ENCODE measurements around the gene METTL24. TPM values are rescaled to one million over a fixed set of nuclear protein-coding genes. Genes with fewer than 3 reads are reported as not detected.
"Not testable (repeated sequence)": the region's sequence is repeated elsewhere in the genome, so short reads cannot be mapped to it uniquely, and the experiment has no call there.

METTL24 gene
- total RNA-seq, 1 experiment from 2014 or later, result not detected

DNA sequence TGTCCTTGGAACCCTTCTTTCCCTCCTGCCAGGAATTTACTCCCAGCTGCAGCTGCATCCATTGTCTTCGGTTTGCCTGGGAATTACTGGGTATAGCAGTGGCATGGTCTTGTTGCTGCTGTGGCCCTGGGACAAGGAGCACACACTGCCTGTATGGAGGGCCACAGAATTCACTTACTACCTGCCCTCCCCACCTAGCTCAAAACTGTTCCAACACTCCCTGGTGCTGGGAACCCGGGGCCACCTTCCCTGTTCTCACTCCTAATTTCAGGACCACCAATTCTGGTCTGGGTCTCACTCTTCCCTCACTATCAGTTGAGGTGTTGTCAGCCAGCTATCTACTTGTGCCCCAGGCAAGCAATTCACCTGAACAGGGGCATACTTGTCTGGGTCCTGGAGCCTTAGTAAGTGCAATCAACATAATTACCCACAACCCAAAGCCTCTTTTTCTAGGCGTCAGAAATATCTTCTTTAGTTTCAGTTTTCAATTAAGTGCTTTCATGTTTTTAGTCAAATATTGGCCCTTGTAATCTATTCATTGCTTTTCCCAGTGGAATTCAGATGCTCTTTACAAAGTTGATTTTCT lies 47.2 kb downstream of the METTL24 start:
- Histone ChIP-seq H3K27me3 (ENCODE audit: insufficient read depth, low read depth) (peaks cover 13% of the 10 kb centered on the region; the same call in 1 of the 2 replicates), H3K27ac (no peak overlapping the region), H3K4me2 (no peak overlapping the region), H3K9me3 (ENCODE audit: insufficient read depth, low read depth) (no peaks in the 10 kb centered on the region; the same call in 1 of the 2 replicates), H3K79me2 (ENCODE audit: low read depth) (no peaks in the 10 kb centered on the region), H3F3A (ENCODE audit: insufficient read depth, low read depth) (no peaks in the 10 kb centered on the region), H2AFZ (no peak overlapping the region), H3K9me2 (ENCODE audit: insufficient read depth) (no peaks in the 10 kb centered on the region), H3K4me1 (replicated peaks; ENCODE audit: insufficient read depth) (no peaks in the 10 kb centered on the region), H4K20me1 (ENCODE audit: insufficient read depth) (no peaks in the 10 kb centered on the region), H3K36me3 (ENCODE audit: low read depth) (no peaks in the 10 kb centered on the region), H3K4me3 (no peak overlapping the region)
- DNase-seq, result no peak
- POLR2A ChIA-PET (ENCODE audit: unreplicated experiment), result no interaction called here
- TF ChIP-seq, protein P1, sequence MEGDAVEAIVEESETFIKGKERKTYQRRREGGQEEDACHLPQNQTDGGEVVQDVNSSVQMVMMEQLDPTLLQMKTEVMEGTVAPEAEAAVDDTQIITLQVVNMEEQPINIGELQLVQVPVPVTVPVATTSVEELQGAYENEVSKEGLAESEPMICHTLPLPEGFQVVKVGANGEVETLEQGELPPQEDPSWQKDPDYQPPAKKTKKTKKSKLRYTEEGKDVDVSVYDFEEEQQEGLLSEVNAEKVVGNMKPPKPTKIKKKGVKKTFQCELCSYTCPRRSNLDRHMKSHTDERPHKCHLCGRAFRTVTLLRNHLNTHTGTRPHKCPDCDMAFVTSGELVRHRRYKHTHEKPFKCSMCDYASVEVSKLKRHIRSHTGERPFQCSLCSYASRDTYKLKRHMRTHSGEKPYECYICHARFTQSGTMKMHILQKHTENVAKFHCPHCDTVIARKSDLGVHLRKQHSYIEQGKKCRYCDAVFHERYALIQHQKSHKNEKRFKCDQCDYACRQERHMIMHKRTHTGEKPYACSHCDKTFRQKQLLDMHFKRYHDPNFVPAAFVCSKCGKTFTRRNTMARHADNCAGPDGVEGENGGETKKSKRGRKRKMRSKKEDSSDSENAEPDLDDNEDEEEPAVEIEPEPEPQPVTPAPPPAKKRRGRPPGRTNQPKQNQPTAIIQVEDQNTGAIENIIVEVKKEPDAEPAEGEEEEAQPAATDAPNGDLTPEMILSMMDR (conservative IDR thresholded peaks at IDR 0.05), result no peak
- no peak for TF ChIP-seq EZH2 (IDR thresholded peaks at IDR 0.05; ENCODE audit: low read depth)
- CTCF ChIA-PET, result no interaction called here
- no TSS peak for BruUV-seq (replicated peaks)
- intact Hi-C loops (cut with micrococcal nuclease; ENCODE audit: unreplicated experiment), result no loop called here

DNA sequence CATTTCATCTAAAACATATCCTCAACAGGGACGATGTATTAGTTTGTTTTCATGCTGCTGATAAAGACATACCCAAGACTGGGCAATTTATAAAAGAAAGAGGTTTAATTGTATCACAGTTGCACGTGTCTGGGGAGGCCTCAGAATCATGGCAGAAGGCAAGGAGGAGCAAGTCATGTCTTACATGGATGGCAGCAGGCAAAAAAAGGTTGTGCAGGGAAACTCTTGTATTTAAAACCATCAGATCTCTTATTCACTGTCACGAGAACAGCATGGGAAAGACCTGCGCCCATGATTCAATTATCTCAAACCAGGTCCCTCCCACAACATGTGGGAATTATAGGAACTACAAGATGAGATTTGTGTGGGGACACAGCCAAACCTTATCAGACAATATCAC lies 48.7 kb downstream of the METTL24 start:
- H3K79me2 ChIP-seq (ENCODE audit: low read depth); H3K36me3 ChIP-seq (ENCODE audit: low read depth); H3K27ac ChIP-seq; BruUV-seq (replicated peaks); H3K4me1 ChIP-seq (replicated peaks; ENCODE audit: insufficient read depth); H3K4me3 ChIP-seq; POLR2A ChIA-PET (ENCODE audit: unreplicated experiment); H3K9me3 ChIP-seq (ENCODE audit: insufficient read depth, low read depth); H4K20me1 ChIP-seq (ENCODE audit: insufficient read depth); DNase-seq; H3K4me2 ChIP-seq; H2AFZ ChIP-seq; H3K9me2 ChIP-seq (ENCODE audit: insufficient read depth); intact Hi-C loops (cut with micrococcal nuclease; ENCODE audit: unreplicated experiment); CTCF ChIA-PET; H3F3A ChIP-seq (ENCODE audit: insufficient read depth, low read depth): not testable (repeated sequence)
- H3K27me3 ChIP-seq (ENCODE audit: insufficient read depth, low read depth), result peaks cover 11% of the 10 kb centered on the region; the same call in 1 of the 2 replicates

DNA sequence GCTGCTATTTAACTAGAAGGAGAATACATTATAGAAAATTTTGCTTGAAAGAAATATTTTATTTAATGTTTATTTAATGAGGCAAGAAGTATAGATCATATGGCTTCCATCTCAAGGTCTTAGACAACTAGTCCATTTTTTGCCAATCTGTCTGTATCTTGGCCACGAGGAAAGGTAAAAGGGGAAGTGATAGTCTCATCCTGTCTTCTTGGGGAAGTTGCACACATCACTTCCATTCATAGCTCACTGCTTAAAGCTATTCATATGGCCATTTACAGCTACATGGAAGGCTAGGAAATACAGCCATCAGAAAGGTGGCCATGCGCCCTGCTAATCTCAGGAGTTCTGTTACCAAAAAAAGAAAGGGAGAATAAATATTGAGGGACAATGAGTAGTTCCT lies 50.8 kb downstream of the METTL24 start:
- Histone ChIP-seq H3K36me3 (ENCODE audit: low read depth) (no peaks in the 10 kb centered on the region), H3F3A (ENCODE audit: insufficient read depth, low read depth) (no peaks in the 10 kb centered on the region), H3K9me2 (ENCODE audit: insufficient read depth) (no peaks in the 10 kb centered on the region), H2AFZ (no peak overlapping the region), H3K27me3 (ENCODE audit: insufficient read depth, low read depth) (peaks cover 23% of the 10 kb centered on the region; the same call in 1 of the 2 replicates), H3K79me2 (ENCODE audit: low read depth) (no peaks in the 10 kb centered on the region), H3K9me3 (ENCODE audit: insufficient read depth, low read depth) (no peaks in the 10 kb centered on the region; the same call in 1 of the 2 replicates), H3K4me2 (no peak overlapping the region), H4K20me1 (ENCODE audit: insufficient read depth) (no peaks in the 10 kb centered on the region), H3K4me1 (replicated peaks; ENCODE audit: insufficient read depth) (no peaks in the 10 kb centered on the region), H3K4me3 (no peak overlapping the region), H3K27ac (no peak overlapping the region)
- no peak for DNase-seq
- CTCF ChIA-PET, result no interaction called here
- POLR2A ChIA-PET (ENCODE audit: unreplicated experiment), result no interaction called here
- BruUV-seq (replicated peaks), result no TSS peak
- intact Hi-C loops (cut with micrococcal nuclease; ENCODE audit: unreplicated experiment), result no loop called here
- TF ChIP-seq EZH2 (IDR thresholded peaks at IDR 0.05; ENCODE audit: low read depth), result no peak
- TF ChIP-seq, protein P1 (conservative IDR thresholded peaks at IDR 0.05), result no peak

DNA sequence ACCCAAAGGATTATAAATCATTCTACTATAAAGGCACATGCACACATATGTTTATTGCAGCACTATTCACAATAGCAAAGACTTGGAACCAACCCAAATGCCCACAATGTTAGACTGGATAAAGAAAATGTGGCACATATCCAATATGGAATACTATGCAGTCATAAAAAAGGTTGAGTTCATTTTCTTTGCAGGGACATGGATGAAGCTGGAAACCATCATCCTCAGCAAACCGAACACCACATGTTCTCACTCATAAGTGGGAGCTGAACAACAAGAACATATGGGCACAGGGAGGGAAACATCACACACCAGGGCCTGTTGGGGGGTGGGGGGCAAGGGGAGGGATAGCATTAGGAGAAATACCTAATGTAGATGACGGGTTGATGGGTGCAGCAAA lies 52.3 kb downstream of the METTL24 start:
- BruUV-seq (replicated peaks); H3K9me2 ChIP-seq (ENCODE audit: insufficient read depth); CTCF ChIA-PET; intact Hi-C loops (cut with micrococcal nuclease; ENCODE audit: unreplicated experiment); H4K20me1 ChIP-seq (ENCODE audit: insufficient read depth); H3K9me3 ChIP-seq (ENCODE audit: insufficient read depth, low read depth); H2AFZ ChIP-seq; H3K4me3 ChIP-seq; H3K4me1 ChIP-seq (replicated peaks; ENCODE audit: insufficient read depth); H3K36me3 ChIP-seq (ENCODE audit: low read depth); H3F3A ChIP-seq (ENCODE audit: insufficient read depth, low read depth); POLR2A ChIA-PET (ENCODE audit: unreplicated experiment); DNase-seq; H3K79me2 ChIP-seq (ENCODE audit: low read depth); H3K4me2 ChIP-seq; H3K27ac ChIP-seq: not testable (repeated sequence)
- H3K27me3 ChIP-seq (ENCODE audit: insufficient read depth, low read depth), result peaks cover 23% of the 10 kb centered on the region; the same call in 1 of the 2 replicates

DNA sequence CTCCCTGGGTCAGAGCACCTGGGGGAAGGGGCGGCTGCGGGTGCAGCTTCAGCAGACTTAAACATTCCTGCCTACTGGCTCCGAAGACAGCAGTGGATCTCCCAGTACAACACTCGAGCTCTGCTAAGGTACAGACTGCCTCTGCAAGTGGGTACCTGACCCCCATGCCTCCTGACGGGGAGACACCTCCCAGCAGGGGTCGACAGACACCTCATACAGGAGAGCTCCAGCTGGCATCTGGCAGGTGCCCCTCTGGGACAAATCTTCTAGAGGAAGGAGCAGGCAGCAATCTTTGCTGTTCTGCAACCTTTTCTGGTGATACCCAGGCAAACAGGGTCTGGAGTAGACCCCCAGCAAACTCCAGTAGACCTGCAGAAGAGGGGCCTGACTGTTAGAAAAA lies 54.5 kb downstream of the METTL24 start:
- H3F3A ChIP-seq (ENCODE audit: insufficient read depth, low read depth); intact Hi-C loops (cut with micrococcal nuclease; ENCODE audit: unreplicated experiment); H3K9me2 ChIP-seq (ENCODE audit: insufficient read depth); H3K27ac ChIP-seq; H2AFZ ChIP-seq; BruUV-seq (replicated peaks); POLR2A ChIA-PET (ENCODE audit: unreplicated experiment); H3K9me3 ChIP-seq (ENCODE audit: insufficient read depth, low read depth); H3K4me2 ChIP-seq; H4K20me1 ChIP-seq (ENCODE audit: insufficient read depth); H3K36me3 ChIP-seq (ENCODE audit: low read depth); H3K79me2 ChIP-seq (ENCODE audit: low read depth); CTCF ChIA-PET; H3K4me1 ChIP-seq (replicated peaks; ENCODE audit: insufficient read depth); H3K4me3 ChIP-seq; DNase-seq: not testable (repeated sequence)
- H3K27me3 ChIP-seq (ENCODE audit: insufficient read depth, low read depth), result peaks cover 23% of the 10 kb centered on the region; the same call in 1 of the 2 replicates

Measured in PC-9 (cell line).